ENCODE data around the gene KRTAP12-1.

Gene KRTAP12-1

DNA sequence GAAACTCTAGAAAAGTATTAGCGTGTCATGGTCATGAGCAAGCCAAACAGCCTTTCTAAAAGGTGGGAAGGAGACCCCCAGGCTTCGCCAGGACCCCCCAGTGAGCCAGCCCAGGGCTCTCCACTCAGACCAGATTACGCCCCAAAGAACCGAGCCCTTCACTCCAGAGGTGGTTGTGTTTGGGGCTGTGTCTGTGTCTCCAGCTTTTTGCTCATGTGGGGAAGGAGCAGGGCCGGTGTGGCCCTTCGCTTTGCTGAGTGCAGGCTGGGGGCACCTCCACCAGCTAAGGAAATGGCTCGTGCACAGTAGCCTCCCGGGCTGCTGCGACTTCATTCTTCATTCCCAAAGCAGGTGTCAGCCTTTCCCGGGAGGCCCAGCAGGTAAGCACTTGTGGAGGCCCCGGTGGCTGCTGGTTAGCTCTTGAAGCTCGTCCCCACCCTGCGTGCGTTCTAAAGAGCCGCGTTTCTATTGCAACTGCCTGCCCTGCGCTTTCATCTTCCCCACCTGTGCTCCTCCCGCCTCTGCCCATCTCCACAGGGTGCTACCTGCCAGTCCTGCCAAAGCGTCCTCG lies 28.9 kb upstream of the KRTAP12-1 start:
- DNase-seq: no peak

DNA sequence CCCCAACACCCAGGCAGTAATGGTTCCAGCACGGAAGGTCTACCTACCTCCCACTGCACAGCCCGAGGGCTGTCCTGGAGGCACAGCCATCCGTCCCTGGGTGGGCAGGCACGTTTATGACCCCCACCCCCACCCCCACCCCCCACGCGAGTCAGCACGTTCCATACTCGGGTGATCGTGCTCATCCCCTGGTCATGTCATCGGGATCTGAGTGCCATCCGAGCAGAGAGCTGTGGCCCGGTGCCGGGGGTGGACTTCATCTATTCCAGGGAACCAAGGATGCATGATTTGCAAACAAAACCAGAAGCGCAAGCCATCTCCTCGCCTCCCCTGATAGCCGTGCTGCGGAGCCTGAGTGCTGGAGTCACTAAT lies 28.3 kb upstream of the KRTAP12-1 start:
- DNase-seq: no peak

DNA sequence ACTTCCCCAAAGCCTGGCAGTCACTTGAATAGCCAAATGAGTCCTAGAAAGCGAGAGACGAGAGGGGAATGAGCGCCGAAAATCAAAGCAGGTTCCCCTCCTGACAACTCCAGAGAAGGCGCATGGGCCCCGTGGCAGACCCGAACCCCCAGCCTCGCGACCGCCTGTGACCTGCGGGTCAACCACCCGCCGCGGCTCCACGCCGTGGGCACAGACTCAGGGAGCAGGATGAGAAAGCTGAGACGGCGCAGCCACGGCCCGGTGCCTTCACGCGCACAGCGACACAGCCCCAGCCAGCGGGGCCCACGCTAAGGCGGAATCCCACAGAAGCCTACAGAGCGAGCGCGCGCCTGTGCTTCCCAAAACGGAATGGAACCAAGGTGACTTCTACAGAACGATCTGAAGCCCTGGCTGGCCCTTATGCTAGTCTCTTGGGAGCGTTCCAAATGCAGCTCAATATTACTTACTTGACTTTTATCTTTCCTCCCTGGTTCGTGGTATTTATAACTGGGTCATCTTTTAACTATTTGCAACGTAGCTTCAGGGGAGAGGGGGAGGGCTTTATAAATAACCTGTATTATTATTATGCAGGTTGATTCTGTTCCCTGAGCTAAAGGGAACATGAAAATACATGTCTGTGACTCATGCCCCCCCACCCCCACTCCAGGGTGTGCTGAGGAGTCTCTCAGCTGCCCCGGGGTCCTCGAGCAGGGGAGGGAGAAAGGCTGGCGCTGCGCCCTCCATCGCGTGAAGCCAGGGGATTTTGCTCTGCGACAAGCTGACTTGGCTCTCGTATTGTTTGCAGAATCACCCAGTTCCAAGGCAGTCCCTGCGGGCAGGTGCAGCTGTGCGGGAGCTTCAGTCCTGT lies 27.7 kb upstream of the KRTAP12-1 start:
- no peak for DNase-seq

DNA sequence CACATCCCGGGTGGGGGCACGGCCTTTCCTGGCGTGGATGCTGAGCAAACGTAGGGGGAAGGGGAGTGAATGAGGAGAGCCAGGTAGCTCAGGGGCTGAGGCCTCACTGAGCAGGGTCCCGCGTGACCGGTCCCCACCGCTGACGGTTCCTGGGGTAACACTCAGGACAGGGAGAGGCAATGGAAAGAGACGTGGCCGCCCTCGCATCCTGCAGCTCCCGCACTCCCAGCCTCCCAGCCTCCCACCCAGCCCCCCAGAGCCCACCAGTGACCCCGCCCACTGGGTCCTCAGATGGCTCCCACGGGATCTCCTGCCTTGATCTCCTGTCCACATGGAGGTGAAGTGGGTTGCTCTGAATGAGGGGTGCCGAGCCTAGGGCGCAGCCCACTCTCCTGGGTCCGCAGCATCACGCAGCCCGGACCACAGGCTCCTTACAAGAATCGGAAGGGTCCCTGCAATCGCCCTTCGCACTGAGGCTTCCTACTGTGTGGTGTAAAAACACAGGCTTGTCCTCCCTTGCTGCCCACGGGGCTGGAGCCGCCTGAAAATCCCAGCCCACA lies 27.0 kb upstream of the KRTAP12-1 start:
- DNase-seq: no peak

DNA sequence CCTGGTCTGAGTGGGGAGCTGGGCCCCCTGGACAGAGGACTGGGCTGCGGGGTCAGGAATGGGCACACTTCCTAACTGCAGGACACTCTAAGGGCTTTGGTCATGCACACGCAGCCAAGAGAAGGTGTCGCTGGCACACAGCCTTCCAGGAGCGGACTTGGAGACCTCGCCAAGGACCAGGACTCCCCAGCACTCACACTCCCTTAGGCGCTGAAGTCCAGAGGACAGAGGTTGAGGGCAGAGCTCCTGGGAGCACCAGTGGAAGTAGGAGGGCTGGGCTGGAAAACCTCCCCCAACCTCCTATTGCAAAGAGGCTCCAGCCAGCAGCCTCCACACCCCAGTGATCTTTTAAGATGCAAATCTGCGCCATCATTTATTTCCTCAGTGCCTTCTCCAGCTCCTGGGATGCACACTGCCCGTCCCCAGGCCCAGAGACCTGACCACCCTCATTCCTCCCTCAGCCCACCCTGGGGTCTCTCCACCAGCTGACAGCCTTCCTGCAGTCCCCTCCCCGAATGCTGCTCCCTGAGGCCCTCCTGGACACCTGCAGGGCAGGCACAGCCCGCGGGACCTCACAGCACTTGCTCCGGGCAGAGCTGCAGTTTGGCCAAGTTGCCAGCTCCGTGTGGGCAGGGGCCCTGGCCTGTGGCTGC lies 26.4 kb upstream of the KRTAP12-1 start:
- DNase-seq: no peak

DNA sequence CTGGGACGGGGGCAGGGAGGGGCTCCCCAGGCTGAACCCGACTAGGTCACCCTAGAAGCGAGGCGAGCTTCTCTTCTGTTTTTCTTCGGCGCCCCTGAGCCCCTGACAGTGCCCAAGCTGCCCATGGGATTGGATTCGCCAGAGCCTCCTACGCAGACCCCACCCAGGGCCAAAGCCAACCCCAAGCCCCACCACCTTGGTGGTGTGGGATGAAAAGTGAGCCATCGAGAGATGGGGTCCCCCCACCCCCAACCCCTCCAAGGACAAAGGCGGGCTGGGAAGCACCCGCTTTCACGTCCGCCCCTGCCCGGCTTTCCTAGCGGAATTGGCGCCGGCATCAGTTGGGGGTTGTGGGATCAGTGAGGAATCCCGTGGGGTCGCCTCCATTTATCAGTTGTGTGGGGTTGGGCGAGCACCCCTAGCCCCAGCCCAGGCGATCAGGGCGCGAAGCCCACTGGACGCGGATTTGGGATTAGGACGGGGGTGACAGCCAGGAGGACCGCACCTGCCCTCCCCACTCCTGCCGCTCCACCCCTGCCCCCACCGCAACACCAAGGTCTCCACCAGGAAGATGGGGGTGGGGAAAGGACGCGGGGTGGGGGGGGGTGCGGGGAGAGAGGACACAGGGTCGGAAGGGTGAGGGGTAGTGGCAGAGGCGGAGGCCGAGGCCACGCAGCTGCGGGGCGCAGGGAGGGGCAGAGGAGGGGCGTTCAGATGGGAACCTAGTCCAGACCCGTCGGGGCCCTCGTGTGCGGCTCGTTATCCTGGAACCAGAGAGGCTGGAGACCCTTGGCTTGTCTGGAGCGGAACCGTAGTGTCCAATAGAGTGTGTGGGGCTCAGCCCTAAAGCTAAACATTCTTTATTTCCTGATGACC lies 25.0 kb upstream of the KRTAP12-1 start:
- no peak for DNase-seq

DNA sequence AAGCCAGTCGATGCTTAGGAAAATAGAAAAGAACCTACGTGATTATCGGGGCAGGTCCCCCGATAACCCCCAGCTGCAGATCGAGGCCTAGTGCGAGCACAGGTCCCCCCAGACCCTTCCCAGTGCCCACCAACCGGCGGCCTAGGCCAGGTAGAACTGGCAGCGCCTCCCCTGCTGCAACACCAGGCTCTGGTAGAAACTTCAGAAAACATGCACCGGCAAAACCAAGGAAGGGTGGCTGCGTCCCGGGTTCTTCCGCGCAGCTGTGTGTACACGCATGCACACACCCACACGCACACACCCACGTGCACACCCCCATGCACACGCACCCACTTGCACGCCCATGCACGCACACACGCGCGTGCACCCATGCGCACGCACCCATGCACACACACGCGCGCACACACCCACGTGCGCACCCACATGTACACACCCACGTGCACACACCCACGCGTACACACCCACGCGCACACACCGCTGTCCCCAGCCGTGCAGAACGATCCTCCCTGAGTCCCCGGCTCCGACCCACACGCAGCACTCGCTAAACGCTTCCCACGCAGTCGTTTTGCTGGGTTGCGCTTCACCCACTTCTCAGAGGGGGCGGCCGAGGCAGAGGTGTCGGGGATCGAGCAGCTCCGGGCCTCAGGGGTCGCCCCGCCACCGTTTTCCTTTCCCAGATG lies 24.2 kb upstream of the KRTAP12-1 start:
- no peak for DNase-seq

DNA sequence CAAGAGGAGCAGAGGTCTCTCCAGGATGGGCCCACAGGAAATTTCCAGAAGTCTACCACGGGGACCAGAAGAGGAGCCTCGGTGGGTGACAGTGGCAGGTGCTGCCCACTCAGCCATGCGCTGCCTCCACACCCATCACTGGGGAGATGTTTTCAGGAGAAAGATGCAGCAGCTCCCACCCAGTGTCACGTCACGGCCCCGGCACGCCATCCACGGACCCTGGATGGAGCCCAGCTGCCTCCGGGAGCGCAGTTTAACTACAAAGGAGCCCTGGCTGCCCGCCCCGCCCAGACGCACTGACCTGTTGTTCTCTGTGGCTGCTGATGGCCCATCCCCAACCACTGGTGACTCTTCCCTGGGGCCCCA lies 22.7 kb upstream of the KRTAP12-1 start:
- DNase-seq: no peak

DNA sequence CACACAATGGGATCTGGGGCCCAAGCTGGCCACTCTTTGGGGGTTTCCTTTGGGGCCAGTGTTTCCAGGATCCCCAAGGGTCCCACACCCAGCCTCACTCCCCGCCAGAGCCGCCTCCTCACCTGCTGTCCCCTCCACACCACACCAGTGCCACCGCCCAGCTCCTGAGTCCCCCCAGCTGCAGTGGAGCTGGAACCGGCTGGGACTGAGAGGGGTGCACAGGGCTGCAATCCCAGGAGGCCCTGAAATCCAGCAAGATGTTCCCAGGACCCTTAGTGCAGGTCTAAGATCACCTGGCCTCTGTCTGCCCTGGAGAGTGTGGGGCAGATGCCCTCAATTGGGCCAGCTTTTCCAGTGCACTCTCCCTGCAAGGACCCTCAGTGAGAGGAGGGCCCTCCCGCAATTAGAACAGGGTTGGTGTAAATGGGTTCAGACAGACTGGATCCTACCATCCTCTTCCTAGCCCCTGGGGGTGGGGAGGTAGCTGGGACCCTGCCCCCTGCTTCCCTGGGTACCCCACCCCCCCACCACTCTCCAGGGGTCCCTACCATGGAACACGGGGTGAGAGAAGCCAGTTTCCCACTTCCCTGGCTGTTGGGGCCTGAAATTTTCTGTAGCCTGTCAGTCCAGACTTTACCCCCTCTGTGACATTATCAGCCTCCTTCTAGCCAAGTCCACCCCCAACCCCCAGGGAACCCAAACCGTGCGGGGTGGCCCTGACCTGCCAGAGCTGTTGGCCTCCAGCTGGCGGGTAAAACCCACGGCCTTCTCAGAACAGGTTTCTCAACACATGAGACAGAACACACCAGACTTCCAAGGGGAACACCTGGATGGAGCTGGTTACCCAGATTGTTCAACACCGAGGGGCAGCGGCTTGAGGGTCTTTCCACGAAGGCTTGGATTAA lies 22.0 kb upstream of the KRTAP12-1 start:
- no peak for DNase-seq

DNA sequence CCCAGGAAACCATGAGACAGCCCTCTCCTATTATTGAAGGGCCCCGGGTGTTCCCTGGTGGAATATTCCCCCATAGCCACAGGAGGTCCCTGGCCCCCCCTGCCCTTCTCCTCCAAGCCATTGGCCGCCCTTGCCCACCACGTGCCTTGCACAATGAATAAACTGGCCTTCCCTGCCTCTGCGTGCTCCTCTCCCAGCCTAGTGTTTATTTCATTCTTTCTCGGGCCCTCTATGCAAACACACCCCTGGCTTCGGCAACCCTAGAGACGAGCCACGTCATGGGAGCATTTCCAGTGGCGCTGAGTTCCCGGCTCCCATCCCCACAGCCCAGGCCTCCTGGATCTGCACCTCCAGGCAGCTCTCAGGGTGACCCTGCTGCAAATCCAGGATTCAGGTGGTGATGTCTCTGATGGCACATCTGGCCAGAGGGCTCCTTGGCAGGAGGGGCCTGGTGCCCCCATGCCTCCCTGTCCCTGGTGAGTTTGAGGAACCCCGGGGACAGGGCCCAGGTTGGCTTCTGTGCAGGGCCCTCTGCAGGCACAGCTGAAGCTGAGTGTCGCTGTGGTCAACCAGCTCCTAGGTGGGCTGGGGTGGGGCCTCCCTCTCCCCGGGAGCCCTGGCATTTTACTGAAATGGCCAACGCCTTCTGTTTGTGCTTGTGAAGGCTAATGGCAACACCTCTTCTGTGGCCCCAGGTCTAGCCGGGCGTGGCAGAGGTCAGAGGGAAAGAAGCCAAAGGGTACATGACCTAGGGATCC lies 21.2 kb upstream of the KRTAP12-1 start:
- DNase-seq: no peak

DNA sequence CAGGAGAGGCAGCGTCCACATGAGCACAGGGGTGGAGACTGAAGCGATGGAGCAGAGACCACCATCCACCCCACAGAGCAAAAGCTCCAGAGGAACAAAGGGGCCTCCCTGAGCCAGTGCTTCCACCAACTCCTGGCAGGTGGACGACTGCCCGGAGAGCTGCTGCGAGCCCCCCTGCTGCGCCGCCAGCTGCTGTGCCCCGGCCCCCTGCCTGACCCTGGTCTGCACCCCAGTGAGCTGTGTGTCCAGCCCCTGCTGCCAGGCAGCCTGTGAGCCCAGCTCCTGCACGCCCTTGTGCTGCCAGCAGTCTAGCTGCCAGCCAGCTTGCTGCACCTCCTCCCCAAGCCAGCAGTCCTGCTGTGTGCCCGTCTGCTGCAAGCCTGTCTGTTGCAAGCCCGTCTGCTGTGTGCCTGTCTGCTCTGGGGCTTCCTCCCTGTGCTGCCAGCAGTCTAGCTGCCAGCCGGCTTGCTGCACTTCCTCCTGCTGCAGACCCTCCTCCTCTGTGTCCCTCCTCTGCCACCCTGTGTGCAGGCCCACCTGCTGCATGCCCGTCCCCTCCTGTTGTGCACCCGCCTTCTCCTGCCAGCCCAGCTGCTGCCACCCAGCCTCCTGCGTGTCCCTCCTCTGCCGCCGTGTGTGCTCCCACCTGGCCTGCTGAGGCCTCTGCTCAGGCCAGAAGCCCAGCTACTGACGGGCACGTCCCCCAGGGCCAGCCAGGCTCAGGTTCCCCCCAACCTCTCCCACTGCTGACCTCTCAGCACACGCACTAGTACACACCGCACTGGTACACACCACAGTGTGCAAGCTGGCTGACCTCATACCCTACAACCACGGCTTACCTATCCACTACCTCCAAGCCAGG lies 20.4 kb upstream of the KRTAP12-1 start:
- no peak for DNase-seq

DNA sequence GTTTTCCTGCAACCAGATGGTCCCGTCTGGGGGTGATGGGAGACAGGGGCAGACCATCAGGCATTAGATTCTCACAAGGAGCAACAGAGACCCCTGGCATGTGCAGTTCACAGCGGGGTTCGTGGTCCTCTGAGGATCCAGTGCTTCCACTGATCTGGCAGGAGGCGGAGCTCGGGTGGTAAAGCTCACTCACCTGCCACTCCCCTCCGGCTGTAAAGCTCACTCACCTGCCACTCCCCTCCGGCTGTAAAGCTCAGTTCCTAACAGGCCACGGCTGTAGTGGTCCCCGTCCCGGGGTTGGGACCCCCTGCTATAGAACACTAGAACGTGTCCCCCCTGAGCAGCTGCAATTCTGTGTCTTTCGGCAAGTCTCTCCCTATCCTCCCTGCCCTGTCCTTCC lies 19.6 kb upstream of the KRTAP12-1 start:
- DNase-seq: no peak

DNA sequence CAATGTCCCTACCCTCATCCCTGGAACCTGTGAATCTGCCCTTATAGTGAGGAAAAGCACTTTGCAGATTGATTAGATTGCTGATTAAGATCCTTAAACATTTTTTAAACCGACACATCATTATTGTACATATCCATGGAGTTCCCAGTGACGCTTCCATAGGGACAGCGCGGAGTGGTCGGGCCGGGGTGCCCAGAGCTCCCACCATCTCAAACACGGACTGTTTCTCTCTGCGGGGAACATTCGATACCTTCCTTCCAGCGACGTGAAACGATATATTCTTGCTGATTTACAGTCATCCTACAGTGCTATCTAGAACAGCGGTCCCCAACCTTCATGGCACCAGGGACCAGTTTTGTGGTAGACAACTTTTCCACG lies 19.0 kb upstream of the KRTAP12-1 start:
- DNase-seq: no peak

DNA sequence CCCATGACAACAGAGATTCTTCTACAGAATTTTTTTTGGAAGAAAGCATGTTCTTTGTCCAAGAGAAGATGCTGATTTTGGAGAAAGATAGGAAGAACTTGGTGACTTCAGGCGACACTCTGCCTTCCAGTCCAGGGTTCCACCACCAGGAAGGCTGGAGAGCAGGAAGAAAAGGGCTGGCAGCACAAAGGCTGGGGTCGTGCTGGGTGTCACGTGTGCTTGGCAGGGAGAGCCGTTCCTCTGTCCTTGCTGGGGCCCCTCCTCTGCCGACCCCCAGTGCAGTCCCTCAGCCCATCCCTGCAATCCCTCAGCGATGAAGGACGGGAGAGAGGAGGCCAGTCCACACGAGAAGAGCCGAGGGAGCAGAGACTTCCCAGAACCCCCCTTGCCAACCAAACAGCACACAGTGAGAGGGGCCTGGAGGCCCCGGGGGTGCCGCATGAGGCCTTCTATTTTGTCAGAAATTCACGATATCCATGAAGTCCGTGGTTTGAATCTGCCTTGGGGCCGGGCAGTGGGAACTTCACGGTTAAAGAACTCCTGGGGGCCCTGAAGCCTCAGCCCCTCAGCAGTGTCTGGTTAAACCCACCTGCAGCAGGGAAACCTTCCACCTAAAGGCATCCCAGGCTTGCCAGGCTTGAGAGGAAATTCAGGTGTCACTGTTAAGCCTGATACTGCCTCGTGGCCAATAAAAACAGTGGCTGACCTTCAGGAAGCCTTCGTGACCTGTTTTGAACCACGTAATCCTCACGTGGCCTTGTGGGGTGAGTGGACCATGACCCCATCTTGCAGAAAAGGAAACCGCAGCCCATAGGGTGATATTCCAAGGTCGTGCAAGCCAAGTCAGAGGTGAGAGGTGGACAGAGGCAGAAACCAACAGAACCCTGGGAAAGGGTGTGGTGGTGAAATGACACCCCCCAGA lies 18.4 kb upstream of the KRTAP12-1 start:
- DNase-seq: no peak

DNA sequence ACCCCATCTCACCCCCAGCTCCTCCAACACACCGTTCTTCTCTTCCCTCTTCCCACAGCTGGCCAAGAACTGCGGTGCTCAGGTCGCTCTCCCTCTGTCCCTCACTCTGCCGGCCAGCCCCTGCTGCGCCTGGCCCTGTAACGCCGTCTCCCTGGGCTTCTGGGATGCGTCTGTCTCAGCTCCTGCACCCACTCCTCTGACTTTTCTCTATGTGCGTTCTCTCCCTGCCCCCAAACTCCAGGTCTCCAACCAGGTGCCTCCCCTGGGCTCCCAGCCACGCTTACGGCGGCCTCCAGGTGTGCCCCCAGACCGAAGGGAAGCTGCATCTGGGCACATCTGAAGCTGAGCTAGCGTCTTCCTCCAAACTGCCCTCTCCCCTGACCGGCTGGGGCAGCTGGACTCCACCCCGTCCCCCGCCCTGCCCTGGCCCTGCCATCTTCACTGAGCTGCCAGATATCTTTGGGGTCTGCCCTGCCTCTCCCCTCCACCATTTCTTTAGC lies 17.6 kb upstream of the KRTAP12-1 start:
- DNase-seq: no peak

DNA sequence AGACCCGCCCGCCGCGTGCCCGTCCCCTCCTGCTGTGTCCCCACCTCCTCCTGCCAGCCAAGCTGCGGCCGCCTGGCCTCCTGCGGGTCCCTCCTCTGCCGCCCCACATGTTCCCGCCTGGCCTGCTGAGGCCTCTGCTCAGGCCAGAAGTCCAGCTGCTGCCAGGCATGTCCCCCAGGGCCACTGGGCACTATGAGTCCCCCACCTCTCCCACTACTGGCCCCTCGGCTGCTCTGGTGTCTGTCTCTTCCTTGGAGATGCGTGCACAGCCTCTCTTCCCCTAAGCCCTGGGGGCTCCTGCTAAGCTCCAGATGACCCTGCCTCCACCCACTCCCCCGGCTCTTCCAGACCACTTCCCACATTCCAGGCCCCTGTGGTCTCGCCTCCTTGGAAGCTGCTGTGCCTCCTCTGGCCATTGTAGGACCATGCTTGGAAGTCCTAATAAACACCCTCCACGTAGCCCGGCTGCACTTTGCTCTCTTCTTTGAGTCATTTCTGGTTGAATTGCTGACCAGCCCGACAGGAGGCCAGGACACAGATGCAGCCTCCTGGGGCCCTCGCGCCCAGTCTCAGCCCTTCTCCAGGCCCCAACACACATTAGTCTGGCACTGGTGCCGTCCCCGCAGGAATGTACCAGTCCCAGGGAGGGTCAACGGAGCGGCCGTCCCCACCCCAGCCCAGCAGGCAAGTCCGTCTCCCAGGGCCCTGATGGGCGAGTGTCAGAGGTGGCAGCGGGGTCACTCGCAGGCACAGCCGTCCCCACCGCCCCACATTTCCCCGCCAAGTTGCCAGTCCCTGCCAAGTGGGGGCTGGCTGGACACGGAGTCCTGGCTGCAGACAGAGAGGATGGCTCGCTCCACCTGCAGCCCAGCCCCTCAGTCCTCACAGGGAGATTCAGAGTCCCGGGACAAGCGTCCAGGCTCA lies 16.1 kb upstream of the KRTAP12-1 start:
- DNase-seq: no peak

Data from Kasumi-1 (cell line).